A549 (cell line): ENCODE measurements around the gene CYP1B1.

ENCODE experiments used
- BHLHE40 ChIP-seq: IDR thresholded peaks from 2 replicates; pipeline ENCODE4 v1.6.1; 2012; ENCODE audit warnings: low read depth, low read length, inconsistent platforms
- CEBPB ChIP-seq, 2 experiments: fragments of >200 bp in 1 of 2; sonication (Bioruptor Twin) in 1 of 2; formaldehyde crosslinking in 1 of 2; IDR thresholded peaks; 2 replicates each; pipeline ENCODE4 v1.6.1; 2012 to 2016
- EHMT2 ChIP-seq: fragments of 200-600 bp; sonication (generic); IDR thresholded peaks from 2 replicates; pipeline ENCODE4 v1.6.1; 2016; ENCODE audit warnings: antibody characterized with exemption, low read depth, mild to moderate bottlenecking, moderate library complexity
- EP300 ChIP-seq, 2 experiments: fragments of >200 bp; sonication (Bioruptor Twin); formaldehyde crosslinking; IDR thresholded peaks; 2 replicates in 1 of 2; 3 replicates in 1 of 2; pipeline ENCODE4 v1.6.1; 2016 to 2017
- MAFK ChIP-seq: fragments of 450-650 bp; IDR thresholded peaks from 2 replicates; pipeline ENCODE4 v1.6.1; 2014; ENCODE audit not compliant: partially characterized antibody
- NFE2L2 ChIP-seq: fragments of 150-350 bp; conservative IDR thresholded peaks from 2 replicates; pipeline ENCODE4 v1.6.1; 2014; ENCODE audit warnings: low read length
- NR3C1 ChIP-seq: fragments of >200 bp; sonication (Bioruptor Twin); formaldehyde crosslinking; IDR thresholded peaks from 3 replicates; pipeline ENCODE4 v1.6.1; 2017
- POLR2A ChIP-seq: IDR thresholded peaks from 2 replicates; pipeline ENCODE4 v1.6.1; 2012; ENCODE audit warnings: mild to moderate bottlenecking, low read length
- RAD21 ChIP-seq, 2 experiments: fragments of >200 bp in 1 of 2; sonication (Bioruptor Twin) in 1 of 2; formaldehyde crosslinking in 1 of 2; IDR thresholded peaks in 1 of 2; conservative IDR thresholded peaks in 1 of 2; 2 replicates in 1 of 2; 3 replicates in 1 of 2; pipeline ENCODE4 v1.6.1; 2012 to 2018; ENCODE audit warnings: inconsistent platforms in 1 of 2
- RCOR1 ChIP-seq: fragments of 150-350 bp; IDR thresholded peaks from 2 replicates; pipeline ENCODE4 v1.6.1; 2014; ENCODE audit warnings: antibody characterized with exemption, low read length, low read depth
- RNF2 ChIP-seq: fragments of 200-600 bp; sonication (generic); IDR thresholded peaks from 2 replicates; pipeline ENCODE4 v1.6.1; 2016; ENCODE audit warnings: low read depth, mild to moderate bottlenecking, antibody characterized with exemption, moderate library complexity, borderline replicate concordance
- TP53 ChIP-seq: fragments of 250-450 bp; sonication (Bioruptor Pico); IDR thresholded peaks from 2 replicates; pipeline ENCODE4 v1.5.0; 2021; ENCODE audit warnings: mild to moderate bottlenecking, moderate library complexity
- TF ChIP-seq, protein P1 (sequence below): fragments of >200 bp; sonication (Bioruptor Twin); formaldehyde crosslinking; IDR thresholded peaks from 3 replicates; pipeline ENCODE4 v1.5.1; 2016
- TF ChIP-seq, protein P2 (sequence below): fragments of 200-600 bp; sonication (generic); IDR thresholded peaks from 2 replicates; pipeline ENCODE4 v1.6.1; 2016; ENCODE audit warnings: antibody characterized with exemption, mild to moderate bottlenecking, moderate library complexity

DNA sequence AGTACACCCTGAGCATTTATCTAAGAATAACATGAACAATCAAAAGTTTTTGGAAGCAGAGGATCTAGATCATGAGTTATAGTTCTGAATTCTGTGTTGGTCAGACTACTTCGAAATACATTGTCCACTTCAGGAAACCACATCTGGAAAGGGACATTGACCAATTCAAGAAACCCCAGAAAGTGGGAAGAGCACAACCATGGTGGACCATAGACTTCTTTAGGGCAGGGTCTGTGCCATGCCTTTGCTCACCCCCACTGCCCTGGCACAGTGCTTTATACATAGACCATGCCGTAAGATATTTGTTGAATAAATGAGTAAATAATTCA is 44.3 kb upstream of the CYP1B1 start:
- TF ChIP-seq RNF2 (no peak), POLR2A (no peak), NR3C1 (no peak), EP300 (IDR thresholded peaks at IDR 0.05) (no peak), EHMT2 (no peak), RAD21 (conservative IDR thresholded peaks at IDR 0.05 in 1 of 2, IDR thresholded peaks at IDR 0.05 in 1 of 2) (no peak), BHLHE40 (no peak), CEBPB (IDR thresholded peaks at IDR 0.05) (no peak), MAFK (no peak), NFE2L2 (no peak), TP53 (CRISPR knock-in tag) (no peak), RCOR1 (no peak)
- TF ChIP-seq, protein P1, sequence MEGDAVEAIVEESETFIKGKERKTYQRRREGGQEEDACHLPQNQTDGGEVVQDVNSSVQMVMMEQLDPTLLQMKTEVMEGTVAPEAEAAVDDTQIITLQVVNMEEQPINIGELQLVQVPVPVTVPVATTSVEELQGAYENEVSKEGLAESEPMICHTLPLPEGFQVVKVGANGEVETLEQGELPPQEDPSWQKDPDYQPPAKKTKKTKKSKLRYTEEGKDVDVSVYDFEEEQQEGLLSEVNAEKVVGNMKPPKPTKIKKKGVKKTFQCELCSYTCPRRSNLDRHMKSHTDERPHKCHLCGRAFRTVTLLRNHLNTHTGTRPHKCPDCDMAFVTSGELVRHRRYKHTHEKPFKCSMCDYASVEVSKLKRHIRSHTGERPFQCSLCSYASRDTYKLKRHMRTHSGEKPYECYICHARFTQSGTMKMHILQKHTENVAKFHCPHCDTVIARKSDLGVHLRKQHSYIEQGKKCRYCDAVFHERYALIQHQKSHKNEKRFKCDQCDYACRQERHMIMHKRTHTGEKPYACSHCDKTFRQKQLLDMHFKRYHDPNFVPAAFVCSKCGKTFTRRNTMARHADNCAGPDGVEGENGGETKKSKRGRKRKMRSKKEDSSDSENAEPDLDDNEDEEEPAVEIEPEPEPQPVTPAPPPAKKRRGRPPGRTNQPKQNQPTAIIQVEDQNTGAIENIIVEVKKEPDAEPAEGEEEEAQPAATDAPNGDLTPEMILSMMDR, result no peak
- TF ChIP-seq, protein P2, sequence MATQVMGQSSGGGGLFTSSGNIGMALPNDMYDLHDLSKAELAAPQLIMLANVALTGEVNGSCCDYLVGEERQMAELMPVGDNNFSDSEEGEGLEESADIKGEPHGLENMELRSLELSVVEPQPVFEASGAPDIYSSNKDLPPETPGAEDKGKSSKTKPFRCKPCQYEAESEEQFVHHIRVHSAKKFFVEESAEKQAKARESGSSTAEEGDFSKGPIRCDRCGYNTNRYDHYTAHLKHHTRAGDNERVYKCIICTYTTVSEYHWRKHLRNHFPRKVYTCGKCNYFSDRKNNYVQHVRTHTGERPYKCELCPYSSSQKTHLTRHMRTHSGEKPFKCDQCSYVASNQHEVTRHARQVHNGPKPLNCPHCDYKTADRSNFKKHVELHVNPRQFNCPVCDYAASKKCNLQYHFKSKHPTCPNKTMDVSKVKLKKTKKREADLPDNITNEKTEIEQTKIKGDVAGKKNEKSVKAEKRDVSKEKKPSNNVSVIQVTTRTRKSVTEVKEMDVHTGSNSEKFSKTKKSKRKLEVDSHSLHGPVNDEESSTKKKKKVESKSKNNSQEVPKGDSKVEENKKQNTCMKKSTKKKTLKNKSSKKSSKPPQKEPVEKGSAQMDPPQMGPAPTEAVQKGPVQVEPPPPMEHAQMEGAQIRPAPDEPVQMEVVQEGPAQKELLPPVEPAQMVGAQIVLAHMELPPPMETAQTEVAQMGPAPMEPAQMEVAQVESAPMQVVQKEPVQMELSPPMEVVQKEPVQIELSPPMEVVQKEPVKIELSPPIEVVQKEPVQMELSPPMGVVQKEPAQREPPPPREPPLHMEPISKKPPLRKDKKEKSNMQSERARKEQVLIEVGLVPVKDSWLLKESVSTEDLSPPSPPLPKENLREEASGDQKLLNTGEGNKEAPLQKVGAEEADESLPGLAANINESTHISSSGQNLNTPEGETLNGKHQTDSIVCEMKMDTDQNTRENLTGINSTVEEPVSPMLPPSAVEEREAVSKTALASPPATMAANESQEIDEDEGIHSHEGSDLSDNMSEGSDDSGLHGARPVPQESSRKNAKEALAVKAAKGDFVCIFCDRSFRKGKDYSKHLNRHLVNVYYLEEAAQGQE, result no peak
